ENCODE measurements around the gene DHX8. TPM values are rescaled to one million over a fixed set of nuclear protein-coding genes. Genes with fewer than 3 reads are reported as not detected.
"Not testable (repeated sequence)": the region's sequence is repeated elsewhere in the genome, so short reads cannot be mapped to it uniquely, and the experiment has no call there.

The DHX8 gene
- total RNA-seq, 2 donors from 2014 or later = 37.2 to 43.6 TPM

GRCh38 chr17:43479948-43480347 lies 3.8 kb upstream of the DHX8 start:
- ATAC-seq (ENCODE audit: insufficient number of reproducible peaks, low FRiP score, low read depth) (no peak), DNase-seq (ENCODE audit: low spot score) (no peak)
- Histone ChIP-seq H3K9me3 (no peaks in the 10 kb centered on the region), H3K4me3 (no peak overlapping the region), H3K27ac (no peak overlapping the region), H3K4me1 (ENCODE audit: control insufficient read depth in 1 of 2, low read depth in 2 of 2) (peaks cover 5 to 11% of the 10 kb centered on the region in 2 donors), H3K36me3 (no peaks in the 10 kb centered on the region), H3K27me3 (replicated peaks; ENCODE audit: insufficient read depth) (no peaks in the 10 kb centered on the region)
- no peak for TF ChIP-seq CTCF (IDR thresholded peaks at IDR 0.05)

DNA sequence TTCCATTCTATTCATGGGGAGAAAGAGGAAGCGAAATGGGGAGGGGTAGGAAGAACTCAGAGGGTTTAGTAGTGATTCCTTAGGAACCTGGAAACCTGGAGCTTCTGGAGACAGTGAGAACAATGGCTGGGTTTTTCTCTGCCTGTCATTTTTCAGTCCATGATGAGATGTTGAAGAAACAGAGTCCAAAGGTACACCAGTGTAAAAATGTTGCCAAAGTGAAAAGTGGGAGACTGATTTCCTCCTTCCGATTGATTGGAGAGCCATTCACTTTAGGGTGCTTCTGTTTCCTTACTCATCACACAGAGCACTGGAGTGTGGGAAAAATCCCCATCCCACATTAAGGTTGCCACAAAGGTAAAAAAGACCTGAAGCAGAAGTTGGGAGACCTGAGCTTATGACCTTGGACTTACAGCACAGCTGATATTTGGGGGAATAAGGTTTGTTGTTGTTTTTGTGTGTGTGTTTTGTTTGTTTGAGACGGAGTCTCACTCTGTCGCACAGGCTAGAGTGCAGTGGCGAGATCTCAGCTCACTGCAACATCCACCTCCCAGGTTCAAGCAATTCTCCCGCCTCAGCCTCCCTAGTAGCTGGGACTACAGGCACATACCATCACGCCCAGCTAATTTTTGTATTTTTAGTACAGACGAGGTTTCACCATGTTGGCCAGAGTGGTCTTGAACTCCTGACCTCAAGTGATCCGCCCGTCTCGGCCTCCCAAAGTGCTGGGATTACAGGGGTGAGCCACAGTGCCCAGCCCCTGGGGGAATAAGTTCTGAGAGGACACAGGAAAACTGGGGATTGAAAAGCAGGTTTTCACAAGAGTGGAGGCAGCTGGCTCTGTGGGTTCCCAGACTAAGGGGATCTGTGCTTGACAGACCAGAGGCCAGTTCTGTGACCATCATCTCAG lies 1.4 kb upstream of the DHX8 start:
- no peak for TF ChIP-seq CTCF (IDR thresholded peaks at IDR 0.05)
- Histone ChIP-seq H3K27ac (peak overlapping the region in 1 of 2 donors; percentile 78), H3K36me3 (no peaks in the 10 kb centered on the region), H3K4me1 (ENCODE audit: control insufficient read depth in 1 of 2, low read depth in 2 of 2) (peaks cover 17 to 21% of the 10 kb centered on the region in 2 donors), H3K9me3 (no peaks in the 10 kb centered on the region), H3K27me3 (replicated peaks; ENCODE audit: insufficient read depth) (no peaks in the 10 kb centered on the region), H3K4me3 (no peak overlapping the region)
- ATAC-seq (ENCODE audit: insufficient number of reproducible peaks, low FRiP score, low read depth) (no peak), DNase-seq (ENCODE audit: low spot score) (no peak)

- peaks cover 45% of the 10 kb centered on the region for H3K36me3 ChIP-seq
Measured at GRCh38 chr17:43490621-43491020, 6.8 kb downstream of the DHX8 start.

DNA sequence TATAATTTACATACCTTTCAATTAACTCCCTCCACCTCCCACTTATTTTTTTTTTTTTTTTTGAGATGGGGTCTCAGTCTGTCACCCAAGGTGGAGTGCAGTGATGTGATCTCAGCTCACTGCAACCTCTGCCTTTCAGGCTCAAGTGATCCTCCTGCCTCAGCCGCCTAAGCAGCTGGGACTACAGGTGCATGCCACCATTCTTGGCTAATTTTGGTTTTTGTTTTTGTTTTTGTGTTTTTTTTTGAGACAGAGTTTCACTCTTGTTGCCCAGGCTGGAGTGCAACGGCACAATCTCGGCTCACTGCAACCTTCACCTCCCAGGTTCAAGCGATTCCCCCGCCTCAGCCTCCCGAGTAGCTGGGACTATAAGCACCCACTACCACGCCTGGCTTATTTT lies 25.7 kb downstream of the DHX8 start:
- not testable (repeated sequence) for H3K4me1 ChIP-seq (ENCODE audit: control insufficient read depth in 1 of 2, low read depth in 2 of 2); H3K9me3 ChIP-seq; H3K27me3 ChIP-seq (replicated peaks; ENCODE audit: insufficient read depth); H3K4me3 ChIP-seq; ATAC-seq (ENCODE audit: insufficient number of reproducible peaks, low FRiP score, low read depth); H3K27ac ChIP-seq; DNase-seq (ENCODE audit: low spot score)
- peaks cover 73% of the 10 kb centered on the region for H3K36me3 ChIP-seq

More at GRCh38 chr17:43490621-43491020, 6.8 kb downstream of the DHX8 start:
- DNase-seq (ENCODE audit: low spot score) = no peak
- Histone ChIP-seq H3K4me1 (ENCODE audit: control insufficient read depth in 1 of 2, low read depth in 2 of 2) (peaks cover 4 to 5% of the 10 kb centered on the region in 2 donors), H3K27me3 (replicated peaks; ENCODE audit: insufficient read depth) (no peaks in the 10 kb centered on the region), H3K27ac (no peak overlapping the region), H3K4me3 (no peak overlapping the region), H3K9me3 (no peaks in the 10 kb centered on the region)
- no peak for TF ChIP-seq CTCF (IDR thresholded peaks at IDR 0.05)
- no peak for ATAC-seq (ENCODE audit: insufficient number of reproducible peaks, low FRiP score, low read depth)

- H3K27ac ChIP-seq; DNase-seq (ENCODE audit: low spot score); H3K9me3 ChIP-seq; H3K4me3 ChIP-seq; H3K27me3 ChIP-seq (replicated peaks; ENCODE audit: insufficient read depth); ATAC-seq (ENCODE audit: insufficient number of reproducible peaks, low FRiP score, low read depth): not testable (repeated sequence)
- H3K36me3 ChIP-seq = peaks cover 57% of the 10 kb centered on the region
- peaks cover 8 to 12% of the 10 kb centered on the region in 2 donors for H3K4me1 ChIP-seq (ENCODE audit: control insufficient read depth in 1 of 2, low read depth in 2 of 2)
Measured at GRCh38 chr17:43511199-43511598, 27.4 kb downstream of the DHX8 start.

DNA sequence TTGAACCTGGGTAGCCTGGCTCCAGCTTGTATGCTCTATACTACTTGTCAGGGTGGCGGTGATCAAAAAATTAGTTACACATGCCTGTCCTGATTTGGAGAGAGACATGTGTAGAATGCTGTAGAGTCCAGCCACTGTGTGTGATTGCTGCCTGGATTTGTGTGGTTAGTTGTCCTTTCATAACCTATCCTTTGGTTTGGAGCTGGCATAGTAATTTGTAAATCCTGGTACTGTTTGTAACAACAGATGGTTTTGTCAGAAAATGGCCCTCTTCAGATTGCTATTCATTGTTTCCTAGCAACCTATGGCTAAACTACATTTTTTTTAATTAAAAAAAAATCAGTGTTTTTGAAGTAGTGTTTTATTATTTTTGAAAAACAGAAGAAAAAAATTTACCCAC lies 31.9 kb downstream of the DHX8 start:
- DNase-seq (ENCODE audit: low spot score) (no peak), ATAC-seq (ENCODE audit: insufficient number of reproducible peaks, low FRiP score, low read depth) (no peak)
- H3K27ac ChIP-seq = peak overlapping the region in 1 of 2 donors; percentile 30
- no peak overlapping the region for H3K4me3 ChIP-seq
- H3K9me3 ChIP-seq = no peaks in the 10 kb centered on the region
- H3K27me3 ChIP-seq (replicated peaks; ENCODE audit: insufficient read depth) = no peaks in the 10 kb centered on the region
- H3K36me3 ChIP-seq = peaks cover 43% of the 10 kb centered on the region
- no peak for TF ChIP-seq CTCF (IDR thresholded peaks at IDR 0.05)
- H3K4me1 ChIP-seq (ENCODE audit: control insufficient read depth in 1 of 2, low read depth in 2 of 2) = peaks cover 8 to 22% of the 10 kb centered on the region in 2 donors
